ENCODE measurements around the gene PCYT1A.

DNA sequence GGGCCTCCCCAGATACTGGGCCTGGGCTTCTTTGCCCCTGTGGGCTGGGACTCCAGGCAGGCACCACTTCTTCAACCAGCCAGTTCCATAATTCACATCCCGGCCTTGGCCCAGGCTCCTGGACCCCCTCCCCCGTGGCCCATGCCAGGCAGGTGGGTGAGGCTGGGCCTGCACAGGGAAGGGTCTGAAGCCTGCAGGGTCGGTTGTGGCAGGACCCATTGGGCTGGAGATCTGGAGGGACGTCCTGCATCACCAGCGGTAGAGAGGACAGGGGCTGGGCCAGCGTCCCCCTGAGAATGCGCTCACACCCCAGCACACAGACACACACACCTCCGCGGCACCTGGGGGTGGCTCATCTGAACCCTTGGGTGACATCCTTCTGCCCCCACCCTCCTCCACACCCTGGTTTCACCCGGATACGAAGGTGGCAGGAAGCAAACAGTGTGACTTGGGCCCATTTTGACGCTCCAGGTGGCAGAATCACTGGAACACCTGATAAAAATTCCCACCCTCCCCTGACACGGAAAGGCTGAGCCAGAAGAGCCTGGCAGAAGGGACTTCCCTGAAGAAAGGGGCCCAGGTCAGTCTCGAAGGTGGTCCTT is 91.8 kb downstream of the PCYT1A start:
- TF ChIP-seq CTCF (IDR thresholded peaks at IDR 0.05; ENCODE audit: borderline replicate concordance, extremely low read depth, low read length, poor library complexity, severe bottlenecking) (no peak), EZH2 (IDR thresholded peaks at IDR 0.05; ENCODE audit: borderline replicate concordance, low read depth, low read length, severe bottlenecking) (no peak)

All from DND-41 (cell line).